GM13976 (cell line): ENCODE measurements around the gene PDGFC.

Source experiments
- DNase-seq: peaks from one replicate; pipeline ENCODE4 v3.0.0; 2012; ENCODE audit warnings: low spot score
- in situ Hi-C: fragments of 300-500 bp; cut with MboI; formaldehyde crosslinking; loops from one replicate; pipeline ENCODE4 v1.12.0; 2022; ENCODE audit warnings: low sequenced_read_pairs, mixed read lengths, inconsistent platforms; ENCODE audit not compliant: unreplicated experiment
- TF ChIP-seq, protein P1 (sequence below): IDR thresholded peaks from 2 replicates; pipeline ENCODE4 v1.5.1; 2012; ENCODE audit warnings: borderline replicate concordance, mild to moderate bottlenecking; ENCODE audit not compliant: insufficient read depth; ENCODE audit errors: extremely low read depth, missing control alignments, control extremely low read depth

Gene PDGFC

GRCh38 chr4:156954587-156954986 lies 17.0 kb downstream of the PDGFC start:
- DNase-seq, result no peak
- in situ Hi-C loops, result no loop called here
- TF ChIP-seq, protein P1, sequence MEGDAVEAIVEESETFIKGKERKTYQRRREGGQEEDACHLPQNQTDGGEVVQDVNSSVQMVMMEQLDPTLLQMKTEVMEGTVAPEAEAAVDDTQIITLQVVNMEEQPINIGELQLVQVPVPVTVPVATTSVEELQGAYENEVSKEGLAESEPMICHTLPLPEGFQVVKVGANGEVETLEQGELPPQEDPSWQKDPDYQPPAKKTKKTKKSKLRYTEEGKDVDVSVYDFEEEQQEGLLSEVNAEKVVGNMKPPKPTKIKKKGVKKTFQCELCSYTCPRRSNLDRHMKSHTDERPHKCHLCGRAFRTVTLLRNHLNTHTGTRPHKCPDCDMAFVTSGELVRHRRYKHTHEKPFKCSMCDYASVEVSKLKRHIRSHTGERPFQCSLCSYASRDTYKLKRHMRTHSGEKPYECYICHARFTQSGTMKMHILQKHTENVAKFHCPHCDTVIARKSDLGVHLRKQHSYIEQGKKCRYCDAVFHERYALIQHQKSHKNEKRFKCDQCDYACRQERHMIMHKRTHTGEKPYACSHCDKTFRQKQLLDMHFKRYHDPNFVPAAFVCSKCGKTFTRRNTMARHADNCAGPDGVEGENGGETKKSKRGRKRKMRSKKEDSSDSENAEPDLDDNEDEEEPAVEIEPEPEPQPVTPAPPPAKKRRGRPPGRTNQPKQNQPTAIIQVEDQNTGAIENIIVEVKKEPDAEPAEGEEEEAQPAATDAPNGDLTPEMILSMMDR, result no peak

DNA sequence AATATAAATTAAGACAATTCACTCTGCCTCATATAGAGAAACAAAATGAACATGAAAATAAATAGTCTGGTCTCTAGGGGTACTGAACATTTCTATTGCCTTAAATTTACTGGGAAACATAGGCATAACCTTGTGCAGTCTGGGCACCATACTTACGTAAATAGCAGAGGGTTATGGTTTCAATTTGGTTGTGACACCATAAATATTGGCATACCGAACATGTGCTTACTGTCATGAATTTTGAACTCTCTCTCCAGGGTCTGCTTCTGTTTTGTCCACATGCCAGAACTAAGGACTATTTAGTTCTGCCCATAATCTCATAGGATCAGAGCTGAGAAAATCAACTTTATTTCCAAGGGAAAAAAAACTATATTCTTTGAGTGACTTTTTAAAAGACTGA lies 17.6 kb downstream of the PDGFC start:
- DNase-seq, result no peak
- TF ChIP-seq, protein P1, result no peak
- in situ Hi-C loops, result no loop called here

DNA sequence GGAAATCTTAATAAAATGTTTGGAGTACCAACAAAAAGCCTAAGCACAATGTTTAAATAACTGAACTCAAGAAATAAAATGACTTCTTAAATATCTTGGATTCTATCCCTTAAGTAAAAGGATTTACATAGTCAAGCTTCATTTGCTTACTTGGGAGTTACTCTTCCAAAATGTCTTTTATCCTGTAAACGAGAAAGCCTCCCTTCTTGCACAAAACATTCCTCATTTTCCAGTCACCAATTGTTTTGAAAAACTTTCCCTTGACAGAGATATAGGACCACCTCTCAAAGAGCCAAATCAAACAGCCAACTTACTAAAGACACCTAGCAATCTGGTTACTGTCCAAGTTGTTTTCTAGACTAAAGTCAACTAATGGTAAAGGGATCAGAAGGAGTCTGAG lies 18.6 kb downstream of the PDGFC start:
- TF ChIP-seq, protein P1, result no peak
- DNase-seq, result no peak
- in situ Hi-C loops, result no loop called here

- TF ChIP-seq, protein P1, result no peak
- DNase-seq, result no peak
- in situ Hi-C loops, result no loop called here
Observed at GRCh38 chr4:156952078-156952759, 19.4 kb downstream of the PDGFC start.

DNA sequence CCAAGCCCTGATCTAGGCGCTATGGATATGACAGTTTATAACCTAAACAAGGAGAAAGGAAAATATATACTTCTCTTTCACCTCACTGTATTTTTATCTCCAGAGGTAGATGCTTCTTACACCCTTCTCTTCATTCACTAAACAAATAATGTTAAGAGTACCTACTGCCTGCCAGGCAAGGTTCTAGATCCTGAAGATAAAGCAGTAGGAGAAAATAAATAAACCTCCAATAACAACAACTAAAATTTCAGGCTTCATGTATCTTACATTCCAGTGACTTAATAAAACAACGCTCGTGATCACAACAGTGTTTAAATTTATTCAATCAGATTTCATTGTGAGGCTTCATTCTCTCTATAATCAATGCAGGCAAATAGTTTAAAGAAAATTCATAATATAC lies 20.7 kb downstream of the PDGFC start:
- TF ChIP-seq, protein P1, result no peak
- DNase-seq, result no peak
- in situ Hi-C loops, result no loop called here

GRCh38 chr4:156950090-156950489 lies 21.5 kb downstream of the PDGFC start:
- TF ChIP-seq, protein P1, result no peak
- no peak for DNase-seq
- in situ Hi-C loops, result no loop called here

- TF ChIP-seq, protein P1, result no peak
- in situ Hi-C loops, result no loop called here
- no peak for DNase-seq
Observed at GRCh38 chr4:156949373-156949814, 22.2 kb downstream of the PDGFC start.
